IMR-90 (cell line): ENCODE results near the gene TIAM2. TPM values are rescaled to one million over a fixed set of nuclear protein-coding genes. Genes with fewer than 3 reads are reported as not detected.

Source experiments
- ATAC-seq: fragments of 200-7000 bp; cut with Tn5 transposase; 2 replicates; pipeline ENCODE4 v1.9.1; 2020; ENCODE audit warnings: low read depth, mild to moderate bottlenecking, moderate library complexity
- BruUV-seq: library from RNA; stranded (reverse); fragments of 400-500 nt; replicated peaks from 2 replicates; lab custom pipeline; 2021; lab: Mats Ljungman, UMichigan
- CTCF ChIA-PET: fragments of 300-600 bp; formaldehyde crosslinking; extraction: SDS; loops from one replicate; lab custom pipeline; 2021; ENCODE audit warnings: antibody characterized with exemption; lab: Yijun Ruan, JAX
- POLR2A ChIA-PET: fragments of 300-600 bp; sonication (Branson Sonifier 250); formaldehyde crosslinking; loops from one replicate; lab custom pipeline; 2022; ENCODE audit warnings: antibody characterized with exemption; ENCODE audit not compliant: unreplicated experiment; lab: Charles Lee
- DNase-seq: peaks from one replicate; pipeline ENCODE4 v3.0.0; 2013
- H2AFZ ChIP-seq: replicated peaks from 2 replicates; pipeline ENCODE3; 2013; ENCODE audit warnings: low read length, mild to moderate bottlenecking; ENCODE audit not compliant: poor library complexity
- H2AK5ac ChIP-seq: 2 replicates; pipeline ENCODE4 v1.6.1; 2013; ENCODE audit warnings: low read depth, low read length, inconsistent platforms
- H2AK9ac ChIP-seq: replicated peaks from 2 replicates; pipeline ENCODE3; 2013; ENCODE audit warnings: mild to moderate bottlenecking, low read depth, low read length, moderate library complexity; ENCODE audit not compliant: poor library complexity
- H2BK120ac ChIP-seq: 2 replicates; pipeline ENCODE4 v1.6.1; 2013; ENCODE audit warnings: low read depth, low read length, inconsistent platforms
- H2BK15ac ChIP-seq: 3 replicates; pipeline ENCODE4 v1.6.1; 2013; ENCODE audit warnings: low read depth, low read length, inconsistent platforms
- H2BK20ac ChIP-seq: 2 replicates; pipeline ENCODE4 v1.6.1; 2013; ENCODE audit warnings: low read depth, mild to moderate bottlenecking, inconsistent platforms, low read length, moderate library complexity
- H2BK5ac ChIP-seq: 2 replicates; pipeline ENCODE4 v1.6.1; 2013; ENCODE audit warnings: mild to moderate bottlenecking, low read depth, low read length, inconsistent platforms; ENCODE audit not compliant: poor library complexity, severe bottlenecking
- H3K14ac ChIP-seq: replicated peaks from 2 replicates; pipeline ENCODE4 v1.6.1; 2013; ENCODE audit warnings: low read depth, low read length, inconsistent platforms
- H3K18ac ChIP-seq: 2 replicates; pipeline ENCODE4 v1.6.1; 2013; ENCODE audit warnings: low read depth, low read length, control low read depth
- H3K23ac ChIP-seq: 2 replicates; pipeline ENCODE4 v1.6.1; 2013; ENCODE audit warnings: low read depth, low read length, inconsistent platforms
- H3K27ac ChIP-seq: 2 replicates; pipeline ENCODE4 v1.5.1; 2013; ENCODE audit warnings: mild to moderate bottlenecking, control low read depth, low read length; ENCODE audit not compliant: insufficient read depth
- H3K27me3 ChIP-seq: 2 replicates; pipeline ENCODE4 v1.6.1; 2013; ENCODE audit warnings: low read length; ENCODE audit not compliant: control insufficient read depth, insufficient read depth
- H3K36me3 ChIP-seq: 2 replicates; pipeline ENCODE4 v1.6.1; 2013; ENCODE audit warnings: low read length, mixed read lengths; ENCODE audit not compliant: control insufficient read depth, insufficient read depth
- H3K4ac ChIP-seq: 2 replicates; pipeline ENCODE4 v1.6.1; 2013; ENCODE audit warnings: low read depth, low read length, inconsistent platforms
- H3K4me1 ChIP-seq: 2 replicates; pipeline ENCODE4 v1.6.1; 2013; ENCODE audit warnings: low read length, mixed read lengths; ENCODE audit not compliant: control insufficient read depth, insufficient read depth
- H3K4me2 ChIP-seq: 2 replicates; pipeline ENCODE4 v1.6.1; 2013; ENCODE audit warnings: low read depth, mild to moderate bottlenecking, control low read depth, low read length, moderate library complexity
- H3K4me3 ChIP-seq: 2 replicates; pipeline ENCODE4 v1.5.1; 2013; ENCODE audit warnings: low read depth, mild to moderate bottlenecking, control low read depth, low read length, moderate library complexity; ENCODE audit not compliant: insufficient read depth
- H3K56ac ChIP-seq: 2 replicates; pipeline ENCODE4 v1.6.1; 2013; ENCODE audit warnings: low read length, inconsistent platforms; ENCODE audit not compliant: insufficient read depth; ENCODE audit errors: extremely low read depth
- H3K79me1 ChIP-seq, 2 experiments: 2 replicates each; pipeline ENCODE4 v1.6.1; 2013; ENCODE audit warnings: low read length in 2 of 2, inconsistent platforms in 1 of 2, low read depth in 1 of 2
- H3K9ac ChIP-seq: 2 replicates; pipeline ENCODE4 v1.6.1; 2013; ENCODE audit warnings: low read depth, low read length, control low read depth
- H3K9me1 ChIP-seq: 2 replicates; pipeline ENCODE4 v1.6.1; 2013; ENCODE audit warnings: low read length, inconsistent platforms; ENCODE audit not compliant: insufficient read depth
- H3K9me3 ChIP-seq: 2 replicates; pipeline ENCODE4 v1.6.1; 2013; ENCODE audit warnings: low read length; ENCODE audit not compliant: control insufficient read depth, insufficient read depth
- H4K20me1 ChIP-seq: 2 replicates; pipeline ENCODE4 v1.6.1; 2013; ENCODE audit warnings: low read length, inconsistent platforms; ENCODE audit not compliant: insufficient read depth
- H4K5ac ChIP-seq: 2 replicates; pipeline ENCODE4 v1.6.1; 2013; ENCODE audit warnings: mild to moderate bottlenecking, low read depth, low read length, control low read depth
- H4K8ac ChIP-seq, 2 experiments: 2 replicates each; pipeline ENCODE4 v1.6.1; 2013; ENCODE audit warnings: low read depth in 2 of 2, low read length in 2 of 2, control low read depth in 1 of 2, inconsistent platforms in 1 of 2
- H4K91ac ChIP-seq: 2 replicates; pipeline ENCODE4 v1.6.1; 2013; ENCODE audit warnings: low read depth, low read length, inconsistent platforms; ENCODE audit not compliant: insufficient read depth
- CEBPB ChIP-seq: IDR thresholded peaks from 2 replicates; pipeline ENCODE4 v1.6.1; 2012; ENCODE audit warnings: low read depth, low read length, improper control_type of control experiment
- FOS ChIP-seq: fragments of 150-350 bp; IDR thresholded peaks from 2 replicates; pipeline ENCODE4 v1.6.1; 2016; ENCODE audit warnings: low read depth, low read length
- RCOR1 ChIP-seq: IDR thresholded peaks from 2 replicates; pipeline ENCODE4 v1.6.1; 2012; ENCODE audit warnings: mild to moderate bottlenecking, low read length, improper control_type of control experiment; ENCODE audit not compliant: insufficient replicate concordance
- WGBS, 2 experiments: methylation state at CpG; one replicate each; pipeline versions ENCODE4 v1.1.5 to v1.1.7; 2013; ENCODE audit warnings: missing lambda C conversion rate in 2 of 2; ENCODE audit not compliant: insufficient read length in 1 of 2; ENCODE audit errors: extremely low coverage in 2 of 2; 5-methylcytosine and 5-hydroxymethylcytosine counted together
- dilution Hi-C: fragments of 300-500 bp; cut with HindIII; formaldehyde crosslinking; loops from one replicate; pipeline ENCODE4 v1.14.3; 2018; ENCODE audit warnings: low sequenced_read_pairs; ENCODE audit not compliant: unreplicated experiment
- in situ Hi-C: fragments of 300-500 bp; cut with MboI; formaldehyde crosslinking; loops from 3 replicates; pipeline ENCODE4 v1.14.3; 2019; ENCODE audit warnings: low sequenced_read_pairs, inconsistent platforms, mixed read lengths
- intact Hi-C: fragments of 100-400 bp; cut with micrococcal nuclease; formaldehyde crosslinking; loops from 2 replicates; pipeline ENCODE4 v1.10.0; 2022
- polyA plus RNA-seq, 3 experiments: library from polyadenylated mRNA; depleted of rRNA; stranded (reverse); fragments of >200 nt; gene quantifications; 2 replicates each; pipeline ENCODE4 v1.2.3, GENCODE V29; 2012; ENCODE audit warnings: low replicate concordance in 1 of 3
- total RNA-seq: library from RNA; depleted of rRNA; stranded (reverse); fragments of >200 nt; gene quantifications from 2 replicates; pipeline ENCODE4 v1.2.3, GENCODE V29; 2012
- TF ChIP-seq, protein P1 (sequence below): conservative IDR thresholded peaks from 2 replicates; pipeline ENCODE4 v1.5.1; 2012; ENCODE audit warnings: mild to moderate bottlenecking, low read depth, low read length, improper control_type of control experiment
- TF ChIP-seq, protein P2 (sequence below): fragments of 150-350 bp; IDR thresholded peaks from 2 replicates; pipeline ENCODE4 v1.6.1; 2017; ENCODE audit warnings: mild to moderate bottlenecking, antibody characterized with exemption, low read length, low read depth

The TIAM2 gene
- total and polyA plus RNA-seq, 2 of the 4 experiments (the other 2 are of a cell fraction), result 3.1 to 4.7 TPM

DNA sequence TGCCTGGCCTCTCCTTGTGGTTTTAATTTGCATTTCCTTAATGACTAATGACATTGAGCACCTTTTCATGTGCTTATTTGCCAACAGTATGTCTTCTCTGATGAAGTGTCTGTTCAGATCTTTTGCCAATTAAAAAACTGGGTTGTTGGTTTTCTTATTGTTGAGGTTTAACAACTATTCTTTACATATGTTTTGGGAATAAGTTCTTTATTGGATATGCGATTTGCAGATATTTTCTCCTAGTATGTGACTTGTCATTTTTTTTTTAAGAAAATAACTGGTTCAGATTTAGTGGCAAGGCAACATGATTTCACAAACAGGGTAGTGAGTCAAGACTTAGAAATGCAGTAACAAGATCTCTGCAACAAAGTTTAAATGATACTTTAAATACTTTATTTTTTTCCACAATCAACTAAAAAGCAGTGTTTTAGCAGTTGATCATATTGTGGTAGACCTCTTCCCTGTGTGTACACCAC, 67.8 kb downstream of the TIAM2 start:
- no peak for TF ChIP-seq RCOR1
- peak; percentile 88 for TF ChIP-seq CEBPB
- TF ChIP-seq, protein P1, sequence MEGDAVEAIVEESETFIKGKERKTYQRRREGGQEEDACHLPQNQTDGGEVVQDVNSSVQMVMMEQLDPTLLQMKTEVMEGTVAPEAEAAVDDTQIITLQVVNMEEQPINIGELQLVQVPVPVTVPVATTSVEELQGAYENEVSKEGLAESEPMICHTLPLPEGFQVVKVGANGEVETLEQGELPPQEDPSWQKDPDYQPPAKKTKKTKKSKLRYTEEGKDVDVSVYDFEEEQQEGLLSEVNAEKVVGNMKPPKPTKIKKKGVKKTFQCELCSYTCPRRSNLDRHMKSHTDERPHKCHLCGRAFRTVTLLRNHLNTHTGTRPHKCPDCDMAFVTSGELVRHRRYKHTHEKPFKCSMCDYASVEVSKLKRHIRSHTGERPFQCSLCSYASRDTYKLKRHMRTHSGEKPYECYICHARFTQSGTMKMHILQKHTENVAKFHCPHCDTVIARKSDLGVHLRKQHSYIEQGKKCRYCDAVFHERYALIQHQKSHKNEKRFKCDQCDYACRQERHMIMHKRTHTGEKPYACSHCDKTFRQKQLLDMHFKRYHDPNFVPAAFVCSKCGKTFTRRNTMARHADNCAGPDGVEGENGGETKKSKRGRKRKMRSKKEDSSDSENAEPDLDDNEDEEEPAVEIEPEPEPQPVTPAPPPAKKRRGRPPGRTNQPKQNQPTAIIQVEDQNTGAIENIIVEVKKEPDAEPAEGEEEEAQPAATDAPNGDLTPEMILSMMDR, result no peak
- peak; percentile 54; the same call in 1 of the 2 replicates for TF ChIP-seq FOS
- TF ChIP-seq, protein P2, sequence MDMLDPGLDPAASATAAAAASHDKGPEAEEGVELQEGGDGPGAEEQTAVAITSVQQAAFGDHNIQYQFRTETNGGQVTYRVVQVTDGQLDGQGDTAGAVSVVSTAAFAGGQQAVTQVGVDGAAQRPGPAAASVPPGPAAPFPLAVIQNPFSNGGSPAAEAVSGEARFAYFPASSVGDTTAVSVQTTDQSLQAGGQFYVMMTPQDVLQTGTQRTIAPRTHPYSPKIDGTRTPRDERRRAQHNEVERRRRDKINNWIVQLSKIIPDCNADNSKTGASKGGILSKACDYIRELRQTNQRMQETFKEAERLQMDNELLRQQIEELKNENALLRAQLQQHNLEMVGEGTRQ, result no peak
- dilution Hi-C loops (no loop called here), intact Hi-C loops (loop anchor here (5.0 kb wide), 1 partner anchor 109 kb away; no protein-coding TSS in a partner anchor), in situ Hi-C loops (no loop called here)
- Histone ChIP-seq H3K23ac (peak overlapping the region; percentile 97), H2AFZ (peak overlapping the region; percentile 40), H3K4me3 (no peak overlapping the region), H3K4ac (peak overlapping the region; percentile 91), H3K14ac (peak overlapping the region; percentile 96), H3K4me1 (peaks cover 13% of the 10 kb centered on the region), H4K91ac (peak overlapping the region; percentile 27), H3K56ac (no peak overlapping the region), H3K9me1 (peaks cover 7% of the 10 kb centered on the region), H4K5ac (peak overlapping the region; percentile 53; the same call in 1 of the 2 replicates), H2BK120ac (peak overlapping the region; percentile 91), H2AK9ac (no peak overlapping the region), H3K36me3 (no peaks in the 10 kb centered on the region), H2AK5ac (peak overlapping the region; percentile 79; the same call in 1 of the 2 replicates), H3K9me3 (no peaks in the 10 kb centered on the region), H4K8ac (peak overlapping the region in 1 of 2 experiments; percentile 94; a peak in 2 of 4 replicates), H4K20me1 (no peaks in the 10 kb centered on the region), H2BK15ac (peak overlapping the region; percentile 51; the same call in 1 of the 3 replicates), H3K79me1 (peaks cover 0 to 16% of the 10 kb centered on the region in 2 experiments; a peak in 2 of 4 replicates), H3K27me3 (no peaks in the 10 kb centered on the region), H3K27ac (peak overlapping the region; percentile 71), H3K9ac (no peak overlapping the region), H3K18ac (peak overlapping the region; percentile 86), H3K4me2 (peak overlapping the region; percentile 18), H2BK5ac (peak overlapping the region; percentile 94), H2BK20ac (peak overlapping the region; percentile 95)
- CTCF ChIA-PET, result no interaction called here
- no TSS peak for BruUV-seq
- POLR2A ChIA-PET, result no interaction called here
- DNase-seq (peak; percentile 91), ATAC-seq (peak; percentile 81)
- WGBS, 2 experiments, result no CpG with 5 or more reads among the region's 1 CpG
